ENCODE data around the gene ECT2L. TPM values are rescaled to one million over a fixed set of nuclear protein-coding genes. Genes with fewer than 3 reads are reported as not detected.

Gene ECT2L
- total RNA-seq, 2 experiments from 2014 or later, result not detected

- Mint-ChIP-seq H3K27ac (no peak overlapping the region), H3K4me3 (no peak overlapping the region), H3K27me3 (no peaks in the 10 kb centered on the region), H3K36me3 (ENCODE audit: low read depth) (peaks cover 59% of the 10 kb centered on the region), H3K9me3 (no peaks in the 10 kb centered on the region), H3K4me1 (peaks cover 37% of the 10 kb centered on the region)
- ChIA-PET POLR2A (no interaction called here), CTCF (interaction anchor here (1.0 kb wide), 1 partner anchor 46 kb away, joined by 3 read pairs; no protein-coding TSS in a partner anchor)
- DNase-seq, result no peak
Measured at GRCh38 chr6:138943089-138943625, 147.3 kb downstream of the ECT2L start.

- ChIA-PET CTCF (no interaction called here), POLR2A (no interaction called here)
- Mint-ChIP-seq H3K27ac (no peak overlapping the region), H3K27me3 (no peaks in the 10 kb centered on the region), H3K36me3 (ENCODE audit: low read depth) (peaks cover 57% of the 10 kb centered on the region), H3K4me1 (peaks cover 43% of the 10 kb centered on the region), H3K4me3 (no peak overlapping the region), H3K9me3 (no peaks in the 10 kb centered on the region)
- peak; percentile 44 for DNase-seq
Measured at GRCh38 chr6:138944412-138944811, 148.5 kb downstream of the ECT2L start.

DNA sequence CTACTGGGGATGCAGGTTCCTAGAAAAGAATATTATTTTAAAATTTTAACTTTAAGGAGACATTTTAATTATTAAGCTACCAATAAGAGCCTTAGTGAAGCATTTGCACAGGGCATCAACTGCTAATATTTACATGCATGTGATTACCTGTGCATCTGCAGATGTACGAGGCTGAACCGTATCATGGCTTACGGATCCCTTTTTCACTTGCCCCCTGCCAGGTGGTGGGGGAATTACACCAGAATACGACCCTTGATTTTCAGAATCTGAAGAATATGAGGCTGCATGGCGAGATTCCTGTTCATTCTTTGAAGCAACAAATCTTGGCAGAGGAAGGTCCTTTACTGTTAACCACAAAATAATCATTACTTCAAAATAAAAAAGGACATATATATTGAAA is 149.5 kb downstream of the ECT2L start:
- H3K27me3 Mint-ChIP-seq, result no peaks in the 10 kb centered on the region
- POLR2A ChIA-PET, result no interaction called here
- CTCF ChIA-PET, result no interaction called here
- peaks cover 44% of the 10 kb centered on the region for H3K4me1 Mint-ChIP-seq
- no peak for DNase-seq
- no peak overlapping the region for H3K4me3 Mint-ChIP-seq
- no peaks in the 10 kb centered on the region for H3K9me3 Mint-ChIP-seq
- peaks cover 54% of the 10 kb centered on the region for H3K36me3 Mint-ChIP-seq (ENCODE audit: low read depth)
- H3K27ac Mint-ChIP-seq, result no peak overlapping the region

- no peaks in the 10 kb centered on the region for H3K27me3 Mint-ChIP-seq
- no peak for DNase-seq
- H3K9me3 Mint-ChIP-seq, result no peaks in the 10 kb centered on the region
- no peak overlapping the region for H3K27ac Mint-ChIP-seq
- CTCF ChIA-PET, result no interaction called here
- H3K36me3 Mint-ChIP-seq (ENCODE audit: low read depth), result peaks cover 42% of the 10 kb centered on the region
- H3K4me3 Mint-ChIP-seq, result no peak overlapping the region
- POLR2A ChIA-PET, result interaction anchor here (0.8 kb wide), 2 partner anchors 39 to 81 kb away, joined by 3 read pairs; no protein-coding TSS in a partner anchor
- peaks cover 47% of the 10 kb centered on the region for H3K4me1 Mint-ChIP-seq
Measured at GRCh38 chr6:138948004-138948403, 152.1 kb downstream of the ECT2L start.

GRCh38 chr6:138948546-138949179 is 152.8 kb downstream of the ECT2L start:
- ChIA-PET POLR2A (no interaction called here), CTCF (no interaction called here)
- Mint-ChIP-seq H3K4me3 (no peak overlapping the region), H3K27me3 (no peaks in the 10 kb centered on the region), H3K9me3 (no peaks in the 10 kb centered on the region), H3K27ac (no peak overlapping the region), H3K4me1 (peaks cover 53% of the 10 kb centered on the region), H3K36me3 (ENCODE audit: low read depth) (peaks cover 43% of the 10 kb centered on the region)
- no peak for DNase-seq

DNA sequence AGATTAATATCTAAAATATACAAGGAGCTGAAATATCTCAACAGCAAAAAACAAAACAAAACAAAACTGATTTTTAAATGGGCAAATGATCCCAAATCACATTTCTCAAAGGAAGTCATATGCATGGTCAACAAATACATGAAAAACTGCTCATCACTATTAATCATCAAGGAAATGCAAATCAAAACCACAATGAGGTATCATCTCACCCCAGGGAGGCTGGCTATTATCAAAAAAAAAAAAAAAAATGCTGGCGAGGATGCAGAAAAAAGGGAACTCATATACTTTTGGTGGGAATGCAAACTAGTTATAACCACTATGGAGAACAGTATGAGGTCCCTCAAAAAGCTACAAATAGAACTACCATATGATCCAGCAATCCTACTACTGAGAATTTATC is 157.6 kb downstream of the ECT2L start:
- Mint-ChIP-seq H3K27ac (no peak overlapping the region), H3K9me3 (no peaks in the 10 kb centered on the region), H3K4me3 (no peak overlapping the region), H3K4me1 (peaks cover 37% of the 10 kb centered on the region), H3K27me3 (no peaks in the 10 kb centered on the region), H3K36me3 (ENCODE audit: low read depth) (peaks cover 14% of the 10 kb centered on the region)
- CTCF ChIA-PET, result no interaction called here
- POLR2A ChIA-PET, result interaction anchor here (0.6 kb wide), 1 partner anchor 266 kb away, joined by 4 read pairs; no protein-coding TSS in a partner anchor
- DNase-seq, result no peak

Other genes with a start within 250 kb of the ECT2L start
- 10 to 100 TPM; 28.0 to 28.7 TPM for gene CCDC28A, start 22.3 kb upstream of the ECT2L start, total RNA-seq
- gene REPS1, start 192.2 kb downstream of the ECT2L start, total RNA-seq, result 10 to 100 TPM; 41.9 to 45.6 TPM
- gene ABRACL, start 232.7 kb downstream of the ECT2L start, total RNA-seq, result 100 to 1,000 TPM; 174 to 176 TPM